Measurements from ENCODE around the gene MPO. TPM values are rescaled to one million over a fixed set of nuclear protein-coding genes. Genes with fewer than 3 reads are reported as not detected.

MPO gene
- total and polyA plus RNA-seq, 9 of the 15 experiments (the other 6 are each of a cell fraction or from before 2014, with no cell fraction given): 0.04 to 0.47 (median 0.39) TPM; not detected in 6

DNA sequence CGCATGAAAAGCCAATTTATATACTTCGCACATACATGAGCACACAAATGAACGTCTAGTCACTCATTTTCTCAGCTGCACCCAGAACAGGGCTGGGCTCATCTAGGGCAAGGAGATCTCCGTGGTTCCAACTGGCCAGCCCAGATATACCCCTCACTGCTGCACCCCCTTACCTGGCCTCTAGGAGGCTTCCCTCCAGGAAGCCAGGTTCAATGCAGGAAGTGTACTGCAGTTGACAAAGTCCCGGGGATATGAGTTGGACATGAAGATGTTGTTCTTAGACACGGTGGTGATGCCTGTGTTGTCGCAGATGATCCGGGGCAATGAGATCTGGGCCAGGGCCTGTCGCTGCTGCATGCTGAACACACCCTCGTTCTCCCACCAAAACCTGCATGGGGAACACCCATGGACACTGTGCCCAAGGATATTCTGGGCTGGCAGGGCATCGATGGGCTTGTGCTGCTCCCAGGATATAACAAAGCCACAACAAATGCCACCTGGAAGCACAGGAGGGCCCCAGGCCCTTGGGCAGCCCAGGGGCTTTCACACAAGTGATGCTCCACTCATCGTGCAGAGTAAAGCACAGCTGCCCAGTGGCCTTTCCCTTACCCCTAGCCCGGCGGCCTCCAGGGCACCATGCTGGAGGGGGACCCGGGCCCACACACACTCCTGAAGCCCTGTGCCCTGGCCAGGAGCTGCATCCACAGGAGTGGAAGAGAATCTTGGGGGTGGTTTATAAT is 10.1 kb downstream of the MPO start (continued):
- TF ChIP-seq, protein P1, sequence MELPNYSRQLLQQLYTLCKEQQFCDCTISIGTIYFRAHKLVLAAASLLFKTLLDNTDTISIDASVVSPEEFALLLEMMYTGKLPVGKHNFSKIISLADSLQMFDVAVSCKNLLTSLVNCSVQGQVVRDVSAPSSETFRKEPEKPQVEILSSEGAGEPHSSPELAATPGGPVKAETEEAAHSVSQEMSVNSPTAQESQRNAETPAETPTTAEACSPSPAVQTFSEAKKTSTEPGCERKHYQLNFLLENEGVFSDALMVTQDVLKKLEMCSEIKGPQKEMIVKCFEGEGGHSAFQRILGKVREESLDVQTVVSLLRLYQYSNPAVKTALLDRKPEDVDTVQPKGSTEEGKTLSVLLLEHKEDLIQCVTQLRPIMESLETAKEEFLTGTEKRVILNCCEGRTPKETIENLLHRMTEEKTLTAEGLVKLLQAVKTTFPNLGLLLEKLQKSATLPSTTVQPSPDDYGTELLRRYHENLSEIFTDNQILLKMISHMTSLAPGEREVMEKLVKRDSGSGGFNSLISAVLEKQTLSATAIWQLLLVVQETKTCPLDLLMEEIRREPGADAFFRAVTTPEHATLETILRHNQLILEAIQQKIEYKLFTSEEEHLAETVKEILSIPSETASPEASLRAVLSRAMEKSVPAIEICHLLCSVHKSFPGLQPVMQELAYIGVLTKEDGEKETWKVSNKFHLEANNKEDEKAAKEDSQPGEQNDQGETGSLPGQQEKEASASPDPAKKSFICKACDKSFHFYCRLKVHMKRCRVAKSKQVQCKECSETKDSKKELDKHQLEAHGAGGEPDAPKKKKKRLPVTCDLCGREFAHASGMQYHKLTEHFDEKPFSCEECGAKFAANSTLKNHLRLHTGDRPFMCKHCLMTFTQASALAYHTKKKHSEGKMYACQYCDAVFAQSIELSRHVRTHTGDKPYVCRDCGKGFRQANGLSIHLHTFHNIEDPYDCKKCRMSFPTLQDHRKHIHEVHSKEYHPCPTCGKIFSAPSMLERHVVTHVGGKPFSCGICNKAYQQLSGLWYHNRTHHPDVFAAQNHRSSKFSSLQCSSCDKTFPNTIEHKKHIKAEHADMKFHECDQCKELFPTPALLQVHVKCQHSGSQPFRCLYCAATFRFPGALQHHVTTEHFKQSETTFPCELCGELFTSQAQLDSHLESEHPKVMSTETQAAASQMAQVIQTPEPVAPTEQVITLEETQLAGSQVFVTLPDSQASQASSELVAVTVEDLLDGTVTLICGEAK (IDR thresholded peaks at IDR 0.05): peak; percentile 76
- TF ChIP-seq, protein P1 (CRISPR knock-in tag; IDR thresholded peaks at IDR 0.05): no peak
